Ammon's horn (tissue), 1 donor: Measurements from ENCODE around the gene ACKR3.

ENCODE experiments used
- DNase-seq: peaks from one replicate; pipeline ENCODE4 v3.0.0-alpha.2; 2016; ENCODE audit warnings: low spot score

The ACKR3 gene

DNA sequence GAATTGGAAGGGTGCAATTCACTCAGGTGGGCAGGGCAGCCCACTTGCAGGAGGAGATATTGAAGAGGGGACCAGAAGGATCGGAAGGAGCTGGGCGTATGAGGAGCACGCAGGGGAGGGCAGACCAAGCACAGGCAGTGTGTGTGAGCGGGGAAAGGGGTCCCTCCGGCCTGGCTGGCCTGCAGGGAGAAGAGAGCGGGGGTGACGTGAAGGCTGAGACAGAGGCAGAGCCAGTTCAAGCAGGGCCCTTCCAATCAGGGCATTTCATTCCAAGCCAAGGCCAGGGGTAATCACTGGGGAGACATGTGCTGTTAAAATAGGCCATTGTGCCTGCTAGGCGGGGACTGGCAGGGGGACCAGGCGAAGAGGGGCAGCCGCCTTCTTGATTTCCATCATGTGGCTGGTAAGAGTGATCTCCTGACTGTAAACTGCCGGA is 62.2 kb downstream of the ACKR3 start:
- no peak for DNase-seq
